Measurements from ENCODE around the gene SH2D7. TPM values are rescaled to one million over a fixed set of nuclear protein-coding genes. Genes with fewer than 3 reads are reported as not detected.

Gene SH2D7
- total RNA-seq, 1 experiment from 2014 or later, result not detected

- no peak overlapping the region for H3K9ac ChIP-seq (ENCODE audit: extremely low read depth, insufficient read length, low read length)
- no peak overlapping the region for H2BK120ac ChIP-seq (ENCODE audit: low read depth, low read length, poor library complexity, severe bottlenecking)
- no peak overlapping the region for H2AK5ac ChIP-seq (ENCODE audit: insufficient read length, low read length)
- H3T11ph ChIP-seq (ENCODE audit: low read length), result no peak overlapping the region
- H3K9me3 ChIP-seq (ENCODE audit: control insufficient read depth, low read depth, low read length), result no peaks in the 10 kb centered on the region
- no peak overlapping the region for H2BK15ac ChIP-seq (ENCODE audit: low read depth, low read length)
- H2AFZ ChIP-seq (ENCODE audit: low read length), result no peak overlapping the region
- H2BK5ac ChIP-seq (ENCODE audit: insufficient read length, low read length), result no peak overlapping the region
- Mint-ChIP-seq H3K36me3 (ENCODE audit: insufficient read depth in 1 of 3, low read depth in 3 of 3) (peaks cover 0 to 4% (median 0%) of the 10 kb centered on the region in 3 experiments; a peak in 2 of 7 replicates), H3K27me3 (ENCODE audit: low read depth) (peaks cover 2% of the 10 kb centered on the region), H3K27ac (peak overlapping the region; percentile 79 to 94 (median 83); a peak in 6 of 7 replicates), H3K4me1 (peaks cover 32 to 35% of the 10 kb centered on the region in 2 experiments), H3K9me3 (no peaks in the 10 kb centered on the region), H3K4me3 (peak overlapping the region; percentile 87 to 95)
- H4K91ac ChIP-seq (ENCODE audit: insufficient read length, low read depth, low read length), result no peak overlapping the region
- no peak overlapping the region for H3K27ac ChIP-seq (ENCODE audit: insufficient read length, low read depth, low read length)
- no peak overlapping the region for H3K56ac ChIP-seq (ENCODE audit: insufficient read length, low read depth, low read length)
- H4K8ac ChIP-seq (replicated peaks; ENCODE audit: insufficient read length, low read depth, low read length), result no peak overlapping the region
- peaks cover 2% of the 10 kb centered on the region; the same call in 1 of the 2 replicates for H3K4me1 ChIP-seq (ENCODE audit: insufficient read depth, low read length)
- no peaks in the 10 kb centered on the region for H3K79me1 ChIP-seq (ENCODE audit: insufficient read depth, low read depth, low read length, poor library complexity, severe bottlenecking)
- TF ChIP-seq CTCF (conservative IDR thresholded peaks at IDR 0.05), result no peak
- H3K23ac ChIP-seq (ENCODE audit: insufficient read length, low read depth, low read length), result no peak overlapping the region
- no peaks in the 10 kb centered on the region for H4K20me1 ChIP-seq (ENCODE audit: control insufficient read depth, insufficient read depth, insufficient read length)
- no peaks in the 10 kb centered on the region for H3K27me3 ChIP-seq (ENCODE audit: insufficient read depth, low read length)
- no peak overlapping the region for H4K5ac ChIP-seq (ENCODE audit: insufficient read length, low read depth, low read length)
- no peak overlapping the region for H2BK20ac ChIP-seq (ENCODE audit: low read depth, low read length, poor library complexity, severe bottlenecking)
- peak overlapping the region; percentile 44 for H3K4me2 ChIP-seq (ENCODE audit: insufficient read depth, insufficient read length, low read length)
- H3K23me2 ChIP-seq (ENCODE audit: insufficient read length, low read depth, low read length, poor library complexity, severe bottlenecking), result peaks cover 3% of the 10 kb centered on the region
- no peak overlapping the region for H3K14ac ChIP-seq (ENCODE audit: insufficient read depth, low read length)
- no peak overlapping the region for H3K4ac ChIP-seq (ENCODE audit: low read depth, low read length)
- H2BK12ac ChIP-seq (ENCODE audit: insufficient read length, low read depth, low read length), result no peak overlapping the region
- no peaks in the 10 kb centered on the region for H3K79me2 ChIP-seq (ENCODE audit: insufficient read depth, low read length)
- H3K18ac ChIP-seq (ENCODE audit: insufficient read length, low read depth, low read length), result no peak overlapping the region
- DNase-seq, result peak; percentile 59
- WGBS (ENCODE audit: extremely low coverage, insufficient read length, low lambda C conversion rate), result no CpG with 5 or more reads among the region's 7 CpGs
These were observed 16.7 kb upstream of the SH2D7 start for GRCh38 chr15:78075490-78076230.
